ENCODE measurements around the gene PAQR7. TPM values are rescaled to one million over a fixed set of nuclear protein-coding genes. Genes with fewer than 3 reads are reported as not detected.

PAQR7 gene
- total RNA-seq, 1 donor from 2014 or later = 6.9 TPM

DNA sequence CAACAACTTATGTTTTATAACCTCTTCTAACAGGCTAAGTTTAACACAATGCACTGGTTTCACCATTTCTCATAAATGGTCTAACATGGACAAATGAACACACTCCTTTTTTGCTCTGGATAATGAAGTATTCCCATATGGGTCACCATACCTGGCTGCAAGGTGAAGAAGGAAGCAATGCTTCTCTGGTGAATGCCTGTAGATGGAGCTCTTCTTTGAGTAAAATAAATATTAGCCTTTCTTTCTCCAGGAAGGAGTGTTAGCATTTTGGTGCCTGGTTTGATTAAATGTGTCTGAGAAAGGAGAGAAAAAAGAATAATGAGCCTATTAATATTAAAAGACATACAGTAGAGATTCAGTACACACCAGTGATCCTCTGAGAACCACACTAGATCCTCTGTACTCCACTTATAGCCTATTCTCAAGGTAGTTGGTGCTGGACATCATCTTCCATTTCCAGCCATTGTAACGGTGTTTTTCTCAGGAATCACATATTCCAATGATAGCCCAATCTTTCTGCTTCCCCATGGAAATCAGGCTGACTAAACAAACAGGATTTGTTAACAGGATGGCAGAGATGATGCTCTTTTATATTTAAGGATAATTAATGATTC, 38.1 kb downstream of the PAQR7 start:
- TF ChIP-seq, protein P1, sequence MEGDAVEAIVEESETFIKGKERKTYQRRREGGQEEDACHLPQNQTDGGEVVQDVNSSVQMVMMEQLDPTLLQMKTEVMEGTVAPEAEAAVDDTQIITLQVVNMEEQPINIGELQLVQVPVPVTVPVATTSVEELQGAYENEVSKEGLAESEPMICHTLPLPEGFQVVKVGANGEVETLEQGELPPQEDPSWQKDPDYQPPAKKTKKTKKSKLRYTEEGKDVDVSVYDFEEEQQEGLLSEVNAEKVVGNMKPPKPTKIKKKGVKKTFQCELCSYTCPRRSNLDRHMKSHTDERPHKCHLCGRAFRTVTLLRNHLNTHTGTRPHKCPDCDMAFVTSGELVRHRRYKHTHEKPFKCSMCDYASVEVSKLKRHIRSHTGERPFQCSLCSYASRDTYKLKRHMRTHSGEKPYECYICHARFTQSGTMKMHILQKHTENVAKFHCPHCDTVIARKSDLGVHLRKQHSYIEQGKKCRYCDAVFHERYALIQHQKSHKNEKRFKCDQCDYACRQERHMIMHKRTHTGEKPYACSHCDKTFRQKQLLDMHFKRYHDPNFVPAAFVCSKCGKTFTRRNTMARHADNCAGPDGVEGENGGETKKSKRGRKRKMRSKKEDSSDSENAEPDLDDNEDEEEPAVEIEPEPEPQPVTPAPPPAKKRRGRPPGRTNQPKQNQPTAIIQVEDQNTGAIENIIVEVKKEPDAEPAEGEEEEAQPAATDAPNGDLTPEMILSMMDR (IDR thresholded peaks at IDR 0.05) = peak in 1 of 3 experiments; percentile 12
- intact Hi-C loops (cut with DNase I) = no loop called here
- no peaks in the 10 kb centered on the region for H3K27me3 ChIP-seq

DNA sequence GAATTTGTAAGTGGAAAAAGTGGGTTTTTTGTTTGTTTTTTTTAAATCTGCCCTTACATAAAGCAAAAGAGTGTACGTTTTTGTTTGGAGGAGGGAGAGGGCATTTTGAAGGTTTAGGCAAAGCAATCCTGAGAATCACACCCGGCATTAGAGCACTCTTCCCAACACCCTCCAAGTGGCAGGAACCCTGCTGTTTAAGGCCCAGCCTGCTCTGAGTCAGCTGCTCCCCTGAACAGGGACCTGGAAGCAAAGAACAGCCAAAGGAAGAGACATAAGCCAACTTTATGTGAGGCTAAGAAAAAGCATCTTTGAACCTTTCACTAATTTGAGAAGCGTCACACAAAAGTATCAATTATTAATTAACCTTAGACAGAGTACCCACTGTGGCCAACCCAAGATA, 38.8 kb downstream of the PAQR7 start:
- no peaks in the 10 kb centered on the region for H3K27me3 ChIP-seq
- intact Hi-C loops (cut with DNase I) = no loop called here
- TF ChIP-seq, protein P1 (IDR thresholded peaks at IDR 0.05) = no peak

More for the DNA sequence above, 38.1 kb downstream of the PAQR7 start:
- no peak overlapping the region for H3K4me3 ChIP-seq
- no peak for DNase-seq (ENCODE audit: low spot score in 2 of 2)
- peaks cover 18 to 19% of the 10 kb centered on the region in 2 donors for H3K36me3 ChIP-seq
- H3K4me1 ChIP-seq = no peaks in the 10 kb centered on the region
- H3K9me3 ChIP-seq = no peaks in the 10 kb centered on the region
- no peak overlapping the region for H3K27ac ChIP-seq

DNA sequence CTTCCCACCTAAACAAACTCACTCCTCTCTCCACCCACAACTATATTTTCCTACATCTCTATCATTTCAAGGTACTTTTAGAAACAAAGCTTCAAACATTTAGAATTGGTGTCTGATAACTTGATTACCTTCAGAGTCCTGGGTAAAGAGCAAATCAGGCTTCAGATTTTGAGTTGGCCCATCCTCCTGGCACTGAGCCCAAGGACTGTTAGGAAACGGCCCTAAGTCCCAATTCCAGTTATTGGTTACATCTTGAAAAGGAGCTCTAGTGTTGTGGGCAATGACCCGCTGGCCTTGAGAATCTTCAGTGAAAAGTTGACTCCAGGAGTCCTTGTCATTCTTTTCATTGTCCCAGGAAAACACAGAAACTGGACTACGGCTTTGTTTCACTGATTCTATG, 40.6 kb downstream of the PAQR7 start:
- DNase-seq (ENCODE audit: low spot score in 2 of 2) = no peak
- Histone ChIP-seq H3K36me3 (peaks cover 40 to 44% of the 10 kb centered on the region in 2 donors), H3K9me3 (no peaks in the 10 kb centered on the region), H3K27me3 (no peaks in the 10 kb centered on the region), H3K4me1 (no peaks in the 10 kb centered on the region), H3K4me3 (no peak overlapping the region), H3K27ac (no peak overlapping the region)
- TF ChIP-seq, protein P1 (IDR thresholded peaks at IDR 0.05) = no peak
- intact Hi-C loops (cut with DNase I) = no loop called here

More for the DNA sequence above, 38.8 kb downstream of the PAQR7 start:
- no peaks in the 10 kb centered on the region for H3K9me3 ChIP-seq
- H3K36me3 ChIP-seq = peaks cover 24 to 26% of the 10 kb centered on the region in 2 donors
- H3K4me1 ChIP-seq = no peaks in the 10 kb centered on the region
- DNase-seq (ENCODE audit: low spot score in 2 of 2) = no peak
- H3K4me3 ChIP-seq = no peak overlapping the region
- H3K27ac ChIP-seq = no peak overlapping the region

DNA sequence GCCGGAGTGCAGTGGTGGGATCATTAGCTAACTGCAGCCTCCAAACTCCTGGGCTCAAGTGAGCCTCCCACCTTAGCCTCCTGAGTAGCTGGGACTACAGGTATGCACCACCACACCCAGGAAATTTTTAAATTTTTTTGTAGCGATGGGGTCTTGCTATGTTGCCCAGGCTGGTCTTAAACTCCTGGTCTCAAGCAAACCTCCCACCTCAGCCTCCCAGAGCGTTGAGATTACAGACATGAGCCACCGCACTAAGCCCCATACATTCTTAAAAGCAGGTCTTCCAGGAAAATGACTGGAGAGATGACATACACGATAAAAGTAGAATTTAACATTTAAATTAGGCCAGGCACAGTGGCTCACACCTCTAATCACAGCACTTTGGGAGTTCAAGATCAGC, 42.4 kb downstream of the PAQR7 start:
- Histone ChIP-seq H3K27me3 (no peaks in the 10 kb centered on the region), H3K9me3 (no peaks in the 10 kb centered on the region), H3K36me3 (peaks cover 56 to 61% of the 10 kb centered on the region in 2 donors), H3K4me3 (no peak overlapping the region), H3K27ac (no peak overlapping the region), H3K4me1 (no peaks in the 10 kb centered on the region)
- intact Hi-C loops (cut with DNase I) = no loop called here
- TF ChIP-seq, protein P1 (IDR thresholded peaks at IDR 0.05) = no peak
- DNase-seq (ENCODE audit: low spot score in 2 of 2) = no peak

DNA sequence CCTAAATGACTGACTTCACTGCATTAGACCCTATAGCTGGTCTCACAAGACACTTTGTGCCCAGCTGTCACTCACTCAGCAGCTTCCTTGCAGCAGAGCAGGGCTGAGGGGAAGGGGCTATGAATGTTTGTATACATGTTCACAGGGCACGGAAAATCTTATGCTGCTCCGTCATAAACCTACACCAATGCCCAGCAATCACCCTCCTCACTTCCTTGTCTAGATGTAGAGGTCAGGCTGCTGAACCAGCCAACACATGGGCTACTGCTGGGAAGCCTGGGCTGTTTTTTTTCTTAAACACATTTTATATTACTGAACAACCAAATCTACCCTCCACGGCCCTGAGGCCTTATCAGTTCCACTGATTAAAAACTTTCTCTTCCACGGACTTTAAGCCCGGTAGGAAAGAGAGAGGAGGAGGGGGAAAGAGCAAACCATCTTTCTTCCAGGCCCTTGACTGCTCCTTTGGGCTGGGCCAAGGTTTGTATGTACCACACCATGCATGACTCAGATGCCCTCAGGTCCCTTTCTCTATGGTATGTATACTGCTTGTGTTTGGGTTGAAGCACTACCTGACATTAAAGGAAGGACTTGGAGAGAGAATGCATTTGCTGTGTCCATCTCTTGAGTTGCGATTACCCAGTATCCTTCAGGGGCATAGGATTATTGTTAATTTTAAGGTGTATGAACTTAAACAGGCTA, 43.0 kb downstream of the PAQR7 start:
- TF ChIP-seq, protein P1 (IDR thresholded peaks at IDR 0.05) = no peak
- no peak overlapping the region for H3K4me3 ChIP-seq
- H3K36me3 ChIP-seq = peaks cover 63 to 68% of the 10 kb centered on the region in 2 donors
- no peak overlapping the region for H3K27ac ChIP-seq
- no peaks in the 10 kb centered on the region for H3K27me3 ChIP-seq
- DNase-seq (ENCODE audit: low spot score in 2 of 2) = no peak
- intact Hi-C loops (cut with DNase I) = no loop called here
- no peaks in the 10 kb centered on the region for H3K9me3 ChIP-seq
- no peaks in the 10 kb centered on the region for H3K4me1 ChIP-seq

Data from ascending aorta (tissue), 2 donors.